ENCODE results near the gene UBXN6.

- TF ChIP-seq POLR2AphosphoS5 (IDR thresholded peaks at IDR 0.05; ENCODE audit: insufficient read depth in 1 of 2, low read depth in 1 of 2) (no peak), POLR2A (IDR thresholded peaks at IDR 0.05) (no peak), CTCF (IDR thresholded peaks at IDR 0.05) (no peak)
Measured at GRCh38 chr19:4429771-4430171, 27.8 kb downstream of the UBXN6 start.

Data from vagina (tissue), 2 donors.